HepG2 (cell line): ENCODE measurements around the gene AP3M1. TPM values are rescaled to one million over a fixed set of nuclear protein-coding genes. Genes with fewer than 3 reads are reported as not detected.

ENCODE experiments used
- ATAC-seq: fragments of 200-7000 bp; cut with Tn5 transposase; 3 replicates; pipeline ENCODE4 v1.9.1; 2020; ENCODE audit warnings: mild to moderate bottlenecking, moderate library complexity
- BruUV-seq: library from RNA; stranded (reverse); fragments of 400-500 nt; replicated peaks from 2 replicates; lab custom pipeline; 2021; lab: Mats Ljungman, UMichigan
- CTCF ChIA-PET: fragments of 300-600 bp; formaldehyde crosslinking; extraction: SDS; loops from one replicate; lab custom pipeline; 2021; ENCODE audit warnings: low total read pairs, inconsistent platforms, low intra/inter-chr PET ratio; lab: Yijun Ruan, JAX
- POLR2A ChIA-PET: fragments of 350-600 bp; sonication (Branson Sonifier 250); formaldehyde crosslinking; loops from one replicate; lab custom pipeline; 2020; ENCODE audit warnings: antibody characterized with exemption, inconsistent platforms; lab: Yijun Ruan, JAX
- DNase-seq: peaks from one replicate; pipeline ENCODE4 v3.0.0-alpha.2; 2015; ENCODE audit warnings: low spot score
- FAIRE-seq: peaks from 3 replicates; lab custom pipeline; 2011; peaks lifted over from hg19 to GRCh38; lab: Jason Lieb, UNC
- H2AFZ ChIP-seq: one replicate; pipeline ENCODE4 v1.6.1; 2011; ENCODE audit warnings: low read length, inconsistent platforms
- H3K27ac ChIP-seq: fragments of 300-600 bp; 3 replicates; pipeline ENCODE4 v1.8.0; 2011; ENCODE audit warnings: mixed run types, mild to moderate bottlenecking, mixed read lengths, low read length, inconsistent platforms; ENCODE audit not compliant: insufficient read depth; ENCODE audit errors: extremely low read length
- H3K27me3 ChIP-seq, 2 experiments: fragments of 200-600 bp in 1 of 2; 2 replicates in 1 of 2; 3 replicates in 1 of 2; pipeline versions ENCODE4 v1.6.0 to v1.8.0; 2011; ENCODE audit warnings: low read length in 2 of 2, mild to moderate bottlenecking in 2 of 2, moderate library complexity in 2 of 2, inconsistent platforms in 1 of 2; ENCODE audit not compliant: insufficient read depth in 2 of 2, control insufficient read depth in 1 of 2
- H3K36me3 ChIP-seq, 2 experiments: fragments of 200-600 bp in 1 of 2; replicated peaks in 1 of 2; 2 replicates in 1 of 2; 3 replicates in 1 of 2; pipeline versions ENCODE4 v1.5.1 to v1.8.0; 2011; ENCODE audit warnings: low read length in 2 of 2, inconsistent platforms in 1 of 2; ENCODE audit not compliant: insufficient read depth in 2 of 2, control insufficient read depth in 1 of 2
- H3K4me1 ChIP-seq: 2 replicates; pipeline ENCODE4 v1.5.1; 2012; ENCODE audit warnings: low read length, inconsistent platforms; ENCODE audit not compliant: insufficient read depth
- H3K4me2 ChIP-seq: 2 replicates; pipeline ENCODE4 v1.6.0; 2011; ENCODE audit warnings: low read depth, low read length, inconsistent platforms
- H3K4me3 ChIP-seq, 3 experiments: fragments of 200-600 bp in 1 of 3; sonication (generic), shearing (Covaris generic) in 1 of 3; replicated peaks in 1 of 3; 2 replicates each; pipeline ENCODE4 v1.5.1; 2011 to 2016; ENCODE audit warnings: low read length in 3 of 3, inconsistent platforms in 2 of 3, low read depth in 2 of 3, mild to moderate bottlenecking in 2 of 3, control low read depth in 1 of 3, mixed read lengths in 1 of 3; ENCODE audit not compliant: insufficient read depth in 1 of 3
- H3K79me2 ChIP-seq: one replicate; pipeline ENCODE4 v1.6.1; 2011; ENCODE audit warnings: low read length, inconsistent platforms; ENCODE audit not compliant: insufficient read depth
- H3K9ac ChIP-seq: 2 replicates; pipeline ENCODE4 v1.6.0; 2011; ENCODE audit warnings: mild to moderate bottlenecking, low read depth, low read length, inconsistent platforms; ENCODE audit not compliant: insufficient read depth
- H3K9me3 ChIP-seq: 2 replicates; pipeline ENCODE4 v1.5.1; 2012; ENCODE audit warnings: mild to moderate bottlenecking, low read length
- H4K20me1 ChIP-seq: 2 replicates; pipeline ENCODE4 v1.6.0; 2011; ENCODE audit warnings: inconsistent platforms, mild to moderate bottlenecking, low read length, moderate library complexity; ENCODE audit not compliant: insufficient read depth
- IRX3 ChIP-seq: sonication (generic); formaldehyde crosslinking; IDR thresholded peaks from 2 replicates; pipeline ENCODE4 v1.8.1; 2023; ENCODE audit warnings: mild to moderate bottlenecking, low read depth, missing genetic modification reagents, borderline replicate concordance
- MAFF ChIP-seq: IDR thresholded peaks from 2 replicates; pipeline ENCODE4 v1.6.1; 2011; ENCODE audit warnings: low read depth, low read length, improper control_type of control experiment
- NBN ChIP-seq: fragments of 450-650 bp; conservative IDR thresholded peaks from 2 replicates; pipeline ENCODE4 v1.6.1; 2017
- REPIN1 ChIP-seq: sonication (generic); formaldehyde crosslinking; IDR thresholded peaks from 2 replicates; pipeline ENCODE4 v1.8.0; 2022; ENCODE audit warnings: missing genetic modification reagents, low read depth, mild to moderate bottlenecking, borderline replicate concordance
- RORA ChIP-seq: sonication (generic); formaldehyde crosslinking; IDR thresholded peaks from 2 replicates; pipeline ENCODE4 v1.5.0; 2020; ENCODE audit warnings: mild to moderate bottlenecking, missing genetic modification reagents, moderate library complexity
- RXRB ChIP-seq: IDR thresholded peaks from 2 replicates; pipeline ENCODE4 v1.6.1; 2016; ENCODE audit warnings: borderline replicate concordance, missing genetic modification reagents, missing compliant biosample characterization
- SMARCC2 ChIP-seq: fragments of 450-650 bp; IDR thresholded peaks from 2 replicates; pipeline ENCODE4 v1.6.1; 2017; ENCODE audit warnings: antibody characterized with exemption, mild to moderate bottlenecking
- SNAPC5 ChIP-seq: sonication (generic); formaldehyde crosslinking; IDR thresholded peaks from 2 replicates; pipeline ENCODE4 v1.8.1; 2023; ENCODE audit warnings: mild to moderate bottlenecking, missing genetic modification reagents, borderline replicate concordance
- TAF1 ChIP-seq: sonication (generic); formaldehyde crosslinking; IDR thresholded peaks from 2 replicates; pipeline ENCODE4 v1.4.0; 2020; ENCODE audit warnings: missing genetic modification reagents
- ZNF253 ChIP-seq: sonication (generic); formaldehyde crosslinking; IDR thresholded peaks from 2 replicates; pipeline ENCODE4 v1.8.0; 2022; ENCODE audit warnings: mild to moderate bottlenecking, missing genetic modification reagents, borderline replicate concordance
- ZNF460 ChIP-seq: sonication (generic); formaldehyde crosslinking; IDR thresholded peaks from 2 replicates; pipeline ENCODE4 v1.5.1; 2020; ENCODE audit warnings: missing genetic modification reagents, mild to moderate bottlenecking, borderline replicate concordance
- ZUFSP ChIP-seq: sonication (generic); formaldehyde crosslinking; IDR thresholded peaks from 2 replicates; pipeline ENCODE4 v1.9.0; 2021; ENCODE audit warnings: missing genetic modification reagents, mild to moderate bottlenecking, borderline replicate concordance
- in situ Hi-C: cut with HindIII; loops from 2 replicates; pipeline ENCODE4 v1.10.0; 2017; ENCODE audit warnings: low pct_unique_long_range_greater_than_20kb; ENCODE audit not compliant: extremely low pct_ligation_motif_present
- intact Hi-C: fragments of 100-400 bp; cut with micrococcal nuclease; formaldehyde crosslinking; loops from one replicate; pipeline ENCODE4 v1.10.0; 2022; ENCODE audit not compliant: unreplicated experiment
- polyA plus RNA-seq, 8 experiments: library from polyadenylated mRNA; depleted of rRNA in 3 of 8; stranded (reverse) in 7 of 8; unstranded in 1 of 8; fragments of >200 nt; fragmentation: Illumina TruSeq in 4 of 8; extraction: Trizol in 4 of 8; gene quantifications; 2 replicates each; pipeline versions ENCODE4 v1.2.1 to v1.2.3, GENCODE V29; 2011 to 2016; ENCODE audit warnings: low read depth in 4 of 8, missing spikeins in 1 of 8, mixed read lengths in 1 of 8; ENCODE audit not compliant: insufficient read depth in 1 of 8
- total RNA-seq, 5 experiments: library from RNA; depleted of rRNA; stranded (reverse); fragments of >200 nt; fragmentation: Illumina TruSeq; extraction: Trizol; gene quantifications; 2 replicates each; pipeline ENCODE4 v1.2.3, GENCODE V29; 2016; ENCODE audit warnings: low read depth in 1 of 5
- TF ChIP-seq, protein P1 (sequence below): sonication (generic); formaldehyde crosslinking; IDR thresholded peaks from 2 replicates; pipeline ENCODE4 v1.5.0; 2020; ENCODE audit warnings: missing genetic modification reagents, mild to moderate bottlenecking, borderline replicate concordance
- TF ChIP-seq, protein P2 (sequence below): sonication (generic); formaldehyde crosslinking; IDR thresholded peaks from 2 replicates; pipeline ENCODE4 v1.4.0; 2020; ENCODE audit warnings: missing genetic modification reagents
- TF ChIP-seq, protein P3 (sequence below): sonication (generic); formaldehyde crosslinking; IDR thresholded peaks from 2 replicates; pipeline ENCODE4 v1.4.0; 2020; ENCODE audit warnings: missing genetic modification reagents

The AP3M1 gene
- total and polyA plus RNA-seq, 2 of the 13 experiments (the other 11 are each of a cell fraction or from before 2014, with no cell fraction given) = 29.0 to 31.6 TPM

- no peak for TF ChIP-seq ZNF460 (CRISPR knock-in tag)
- TF ChIP-seq IRX3 (CRISPR knock-in tag) = no peak
Measured at GRCh38 chr10:74187237-74187636, 36.6 kb upstream of the AP3M1 start (continued).

- Histone ChIP-seq H3K36me3 (no peaks in the 10 kb centered on the region), H3K9ac (no peak overlapping the region), H3K9me3 (no peaks in the 10 kb centered on the region), H3K27me3 (no peaks in the 10 kb centered on the region), H2AFZ (no peak overlapping the region), H3K4me1 (peaks cover 49% of the 10 kb centered on the region), H4K20me1 (peaks cover 12% of the 10 kb centered on the region; the same call in 1 of the 2 replicates), H3K4me3 (no peak overlapping the region), H3K79me2 (peaks cover 88% of the 10 kb centered on the region), H3K4me2 (no peak overlapping the region), H3K27ac (no peak overlapping the region)
- DNase-seq = no peak
- intact Hi-C loops (no loop called here), in situ Hi-C loops (no loop called here)
- no peak for FAIRE-seq
- ChIA-PET CTCF (no interaction called here), POLR2A (no interaction called here)
- ATAC-seq = no peak
- BruUV-seq = no TSS peak
- TF ChIP-seq, protein P1, sequence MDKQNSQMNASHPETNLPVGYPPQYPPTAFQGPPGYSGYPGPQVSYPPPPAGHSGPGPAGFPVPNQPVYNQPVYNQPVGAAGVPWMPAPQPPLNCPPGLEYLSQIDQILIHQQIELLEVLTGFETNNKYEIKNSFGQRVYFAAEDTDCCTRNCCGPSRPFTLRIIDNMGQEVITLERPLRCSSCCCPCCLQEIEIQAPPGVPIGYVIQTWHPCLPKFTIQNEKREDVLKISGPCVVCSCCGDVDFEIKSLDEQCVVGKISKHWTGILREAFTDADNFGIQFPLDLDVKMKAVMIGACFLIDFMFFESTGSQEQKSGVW = no peak
- TF ChIP-seq SNAPC5 (CRISPR knock-in tag) = no peak
- no peak for TF ChIP-seq RXRB (CRISPR knock-in tag)
- TF ChIP-seq, protein P2, sequence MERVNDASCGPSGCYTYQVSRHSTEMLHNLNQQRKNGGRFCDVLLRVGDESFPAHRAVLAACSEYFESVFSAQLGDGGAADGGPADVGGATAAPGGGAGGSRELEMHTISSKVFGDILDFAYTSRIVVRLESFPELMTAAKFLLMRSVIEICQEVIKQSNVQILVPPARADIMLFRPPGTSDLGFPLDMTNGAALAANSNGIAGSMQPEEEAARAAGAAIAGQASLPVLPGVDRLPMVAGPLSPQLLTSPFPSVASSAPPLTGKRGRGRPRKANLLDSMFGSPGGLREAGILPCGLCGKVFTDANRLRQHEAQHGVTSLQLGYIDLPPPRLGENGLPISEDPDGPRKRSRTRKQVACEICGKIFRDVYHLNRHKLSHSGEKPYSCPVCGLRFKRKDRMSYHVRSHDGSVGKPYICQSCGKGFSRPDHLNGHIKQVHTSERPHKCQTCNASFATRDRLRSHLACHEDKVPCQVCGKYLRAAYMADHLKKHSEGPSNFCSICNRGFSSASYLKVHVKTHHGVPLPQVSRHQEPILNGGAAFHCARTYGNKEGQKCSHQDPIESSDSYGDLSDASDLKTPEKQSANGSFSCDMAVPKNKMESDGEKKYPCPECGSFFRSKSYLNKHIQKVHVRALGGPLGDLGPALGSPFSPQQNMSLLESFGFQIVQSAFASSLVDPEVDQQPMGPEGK (CRISPR knock-in tag) = no peak
- no peak for TF ChIP-seq REPIN1 (CRISPR knock-in tag)
- TF ChIP-seq ZNF253 (CRISPR knock-in tag) = no peak
- no peak for TF ChIP-seq MAFF
- TF ChIP-seq, protein P3, sequence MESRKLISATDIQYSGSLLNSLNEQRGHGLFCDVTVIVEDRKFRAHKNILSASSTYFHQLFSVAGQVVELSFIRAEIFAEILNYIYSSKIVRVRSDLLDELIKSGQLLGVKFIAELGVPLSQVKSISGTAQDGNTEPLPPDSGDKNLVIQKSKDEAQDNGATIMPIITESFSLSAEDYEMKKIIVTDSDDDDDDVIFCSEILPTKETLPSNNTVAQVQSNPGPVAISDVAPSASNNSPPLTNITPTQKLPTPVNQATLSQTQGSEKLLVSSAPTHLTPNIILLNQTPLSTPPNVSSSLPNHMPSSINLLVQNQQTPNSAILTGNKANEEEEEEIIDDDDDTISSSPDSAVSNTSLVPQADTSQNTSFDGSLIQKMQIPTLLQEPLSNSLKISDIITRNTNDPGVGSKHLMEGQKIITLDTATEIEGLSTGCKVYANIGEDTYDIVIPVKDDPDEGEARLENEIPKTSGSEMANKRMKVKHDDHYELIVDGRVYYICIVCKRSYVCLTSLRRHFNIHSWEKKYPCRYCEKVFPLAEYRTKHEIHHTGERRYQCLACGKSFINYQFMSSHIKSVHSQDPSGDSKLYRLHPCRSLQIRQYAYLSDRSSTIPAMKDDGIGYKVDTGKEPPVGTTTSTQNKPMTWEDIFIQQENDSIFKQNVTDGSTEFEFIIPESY (CRISPR knock-in tag) = no peak
- TF ChIP-seq TAF1 (CRISPR knock-in tag) = no peak
- no peak for TF ChIP-seq RORA
- TF ChIP-seq ZUFSP (CRISPR knock-in tag) = no peak
- no peak for TF ChIP-seq SMARCC2
- TF ChIP-seq NBN = no peak
Measured at GRCh38 chr10:74186678-74187077, 36.0 kb upstream of the AP3M1 start.
